Mucosa of descending colon (tissue), 3 donors: ENCODE results near the gene HPCA. TPM values are rescaled to one million over a fixed set of nuclear protein-coding genes. Genes with fewer than 3 reads are reported as not detected.

Experiments used
- ATAC-seq: fragments of 200-7000 bp; cut with Tn5 transposase; one replicate; pipeline ENCODE4 v1.9.1; 2020; ENCODE audit warnings: mild to moderate bottlenecking, moderate library complexity
- DNase-seq, 3 donors: peaks; one replicate each; pipeline ENCODE4 v3.0.0-alpha.2; 2020
- H3K36me3 ChIP-seq: fragments of 200-600 bp; one replicate; pipeline ENCODE4 v1.8.0; 2021; ENCODE audit warnings: low read depth, mild to moderate bottlenecking
- H3K4me1 ChIP-seq: fragments of 200-600 bp; one replicate; pipeline ENCODE4 v1.8.0; 2021; ENCODE audit warnings: low read depth, mild to moderate bottlenecking
- H3K4me3 ChIP-seq: fragments of 200-600 bp; one replicate; pipeline ENCODE4 v1.8.0; 2021; ENCODE audit warnings: mild to moderate bottlenecking
- H3K9me3 ChIP-seq: fragments of 200-600 bp; one replicate; pipeline ENCODE4 v1.8.0; 2021; ENCODE audit warnings: mild to moderate bottlenecking
- CTCF ChIP-seq: fragments of 200-600 bp; IDR thresholded peaks from one replicate; pipeline ENCODE4 v1.8.0; 2022; ENCODE audit warnings: antibody characterized with exemption, mild to moderate bottlenecking
- intact Hi-C, 2 donors: fragments of 100-400 bp; cut with DNase I in 1 of 2; cut with micrococcal nuclease in 1 of 2; formaldehyde crosslinking; loops; one replicate each; pipeline versions ENCODE4 v1.11.0 to v1.11.1; 2022; cut with DNase I, micrococcal nuclease
- total RNA-seq, 3 donors: library from RNA; stranded (reverse); fragmentation: NEBNext Ultra II Directional in 2 of 3; extraction: Animal tissue kit (Norgen Biotek cat#: 25700) in 2 of 3; gene quantifications; one replicate each; pipeline versions ENCODE4 v1.2.1 to v1.2.4, GENCODE V29; 2021 to 2023
- donor health status: DM: no; HTN: no; CAD: no; lungs with moderate emphysema.
- donor health status: DM: no; HTN: no; CAD: no.
- donor health status: DM: no; HTN: yes; CAD: no.

Gene HPCA
- total RNA-seq, 3 donors from 2014 or later, result 1.1 to 2.0 (median 1.1) TPM

DNA sequence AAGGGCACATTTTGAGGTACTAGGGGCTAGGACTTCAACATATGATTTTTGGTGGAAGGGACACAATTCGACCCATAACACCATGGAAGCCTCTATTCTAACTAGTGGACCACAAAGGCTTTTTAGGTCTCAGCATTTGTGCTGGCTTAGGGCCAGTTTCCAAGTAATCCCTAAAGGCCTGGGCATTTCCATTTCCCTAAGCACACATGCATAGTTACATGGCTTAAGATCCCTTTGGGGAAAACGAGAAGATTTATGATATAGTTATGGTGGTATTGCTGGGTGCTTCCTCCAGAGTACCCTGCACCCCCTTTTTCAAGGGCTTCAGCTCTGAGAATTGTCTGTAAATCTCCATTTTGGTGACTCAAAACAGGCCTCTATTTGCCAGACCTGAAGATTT, 43.1 kb downstream of the HPCA start:
- no peak for ATAC-seq
- no peak overlapping the region for H3K4me3 ChIP-seq
- no peak for TF ChIP-seq CTCF
- peaks cover 22% of the 10 kb centered on the region for H3K4me1 ChIP-seq
- H3K36me3 ChIP-seq, result no peaks in the 10 kb centered on the region
- intact Hi-C loops, result no loop called here
- H3K9me3 ChIP-seq, result no peaks in the 10 kb centered on the region
- no peak for DNase-seq

- DNase-seq (no peak), ATAC-seq (no peak)
- Histone ChIP-seq H3K36me3 (no peaks in the 10 kb centered on the region), H3K4me1 (peaks cover 31% of the 10 kb centered on the region), H3K4me3 (no peak overlapping the region), H3K9me3 (no peaks in the 10 kb centered on the region)
- intact Hi-C loops, result loop anchor here (10.0 kb wide), 2 partner anchors 123 to 153 kb away; partner anchors contain the start of gene AZIN2 (in 1 of the 2)
- TF ChIP-seq CTCF, result no peak
Observed at GRCh38 chr1:32931760-32932159, 45.5 kb downstream of the HPCA start.

DNA sequence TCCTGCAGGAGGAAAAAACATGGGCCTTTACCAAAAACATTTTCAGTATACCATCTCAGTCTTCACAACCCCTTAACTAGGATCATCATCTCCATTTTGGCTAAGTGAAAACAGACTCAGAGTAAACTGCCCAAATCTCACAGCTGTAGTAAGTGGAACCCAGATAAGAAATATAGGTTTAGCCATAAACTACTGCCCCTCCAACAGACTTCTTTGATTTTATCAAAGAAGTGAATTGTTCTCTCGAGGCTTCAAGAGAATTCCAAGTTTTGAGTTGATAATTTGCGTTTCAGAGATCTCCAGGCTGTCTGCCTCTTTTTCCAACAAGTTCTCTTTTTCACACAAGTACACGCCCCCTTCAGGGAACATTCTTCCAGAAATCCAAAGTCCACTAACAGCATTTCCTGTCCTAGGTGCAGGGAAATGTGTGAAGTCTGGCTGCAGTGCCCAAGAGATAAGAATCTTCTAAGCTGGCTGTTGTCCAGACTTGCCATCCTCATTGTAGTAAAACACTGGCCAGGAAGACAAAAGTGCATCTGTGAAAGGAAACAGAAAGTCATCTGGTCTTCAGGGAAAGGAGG, 47.5 kb downstream of the HPCA start:
- Histone ChIP-seq H3K36me3 (no peaks in the 10 kb centered on the region), H3K4me3 (no peak overlapping the region), H3K4me1 (peaks cover 40% of the 10 kb centered on the region), H3K9me3 (no peaks in the 10 kb centered on the region)
- peak; percentile 84 for ATAC-seq
- no peak for TF ChIP-seq CTCF
- peak in 1 of 3 donors; percentile 93 for DNase-seq
- intact Hi-C loops, result loop anchor here (10.0 kb wide), 2 partner anchors 121 to 151 kb away; partner anchors contain the start of gene AZIN2 (in 1 of the 2)

GRCh38 chr1:32934535-32934934, 48.2 kb downstream of the HPCA start:
- no peak overlapping the region for H3K4me3 ChIP-seq
- no peaks in the 10 kb centered on the region for H3K9me3 ChIP-seq
- ATAC-seq, result no peak
- no peak for DNase-seq
- H3K4me1 ChIP-seq, result peaks cover 47% of the 10 kb centered on the region
- no peak for TF ChIP-seq CTCF
- no peaks in the 10 kb centered on the region for H3K36me3 ChIP-seq
- intact Hi-C loops, result loop anchor here (10.0 kb wide), 2 partner anchors 120 to 150 kb away; partner anchors contain the start of gene AZIN2 (in 1 of the 2)

GRCh38 chr1:32937061-32937460, 50.8 kb downstream of the HPCA start:
- ATAC-seq (no peak), DNase-seq (no peak)
- Histone ChIP-seq H3K36me3 (no peaks in the 10 kb centered on the region), H3K9me3 (no peaks in the 10 kb centered on the region), H3K4me1 (peaks cover 68% of the 10 kb centered on the region), H3K4me3 (no peak overlapping the region)
- intact Hi-C loops, result loop anchor here (10.0 kb wide), 2 partner anchors 118 to 148 kb away; partner anchors contain the start of gene AZIN2 (in 1 of the 2)
- no peak for TF ChIP-seq CTCF
